ENCODE data around the gene DLGAP1.

Gene DLGAP1

GRCh38 chr18:4084382-4084900 lies 370.7 kb downstream of the DLGAP1 start:
- H3K4me3 ChIP-seq (ENCODE audit: low read depth, low read length), result no peak overlapping the region
- no peaks in the 10 kb centered on the region for H3K4me1 ChIP-seq
- no peaks in the 10 kb centered on the region for H3K36me3 ChIP-seq
- H3K27me3 ChIP-seq, result no peaks in the 10 kb centered on the region
- TF ChIP-seq, protein P1, sequence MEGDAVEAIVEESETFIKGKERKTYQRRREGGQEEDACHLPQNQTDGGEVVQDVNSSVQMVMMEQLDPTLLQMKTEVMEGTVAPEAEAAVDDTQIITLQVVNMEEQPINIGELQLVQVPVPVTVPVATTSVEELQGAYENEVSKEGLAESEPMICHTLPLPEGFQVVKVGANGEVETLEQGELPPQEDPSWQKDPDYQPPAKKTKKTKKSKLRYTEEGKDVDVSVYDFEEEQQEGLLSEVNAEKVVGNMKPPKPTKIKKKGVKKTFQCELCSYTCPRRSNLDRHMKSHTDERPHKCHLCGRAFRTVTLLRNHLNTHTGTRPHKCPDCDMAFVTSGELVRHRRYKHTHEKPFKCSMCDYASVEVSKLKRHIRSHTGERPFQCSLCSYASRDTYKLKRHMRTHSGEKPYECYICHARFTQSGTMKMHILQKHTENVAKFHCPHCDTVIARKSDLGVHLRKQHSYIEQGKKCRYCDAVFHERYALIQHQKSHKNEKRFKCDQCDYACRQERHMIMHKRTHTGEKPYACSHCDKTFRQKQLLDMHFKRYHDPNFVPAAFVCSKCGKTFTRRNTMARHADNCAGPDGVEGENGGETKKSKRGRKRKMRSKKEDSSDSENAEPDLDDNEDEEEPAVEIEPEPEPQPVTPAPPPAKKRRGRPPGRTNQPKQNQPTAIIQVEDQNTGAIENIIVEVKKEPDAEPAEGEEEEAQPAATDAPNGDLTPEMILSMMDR (IDR thresholded peaks at IDR 0.05; ENCODE audit: low read depth, low read length), result no peak
- no peak for DNase-seq
- no peaks in the 10 kb centered on the region for H3K9me3 ChIP-seq

- no peaks in the 10 kb centered on the region for H3K9me3 ChIP-seq
- TF ChIP-seq, protein P1 (IDR thresholded peaks at IDR 0.05; ENCODE audit: low read depth, low read length), result no peak
- no peaks in the 10 kb centered on the region for H3K36me3 ChIP-seq
- no peak for DNase-seq
- no peaks in the 10 kb centered on the region for H3K27me3 ChIP-seq
- no peak overlapping the region for H3K4me3 ChIP-seq (ENCODE audit: low read depth, low read length)
- no peaks in the 10 kb centered on the region for H3K4me1 ChIP-seq
These were observed 376.9 kb downstream of the DLGAP1 start for GRCh38 chr18:4078246-4078645.

DNA sequence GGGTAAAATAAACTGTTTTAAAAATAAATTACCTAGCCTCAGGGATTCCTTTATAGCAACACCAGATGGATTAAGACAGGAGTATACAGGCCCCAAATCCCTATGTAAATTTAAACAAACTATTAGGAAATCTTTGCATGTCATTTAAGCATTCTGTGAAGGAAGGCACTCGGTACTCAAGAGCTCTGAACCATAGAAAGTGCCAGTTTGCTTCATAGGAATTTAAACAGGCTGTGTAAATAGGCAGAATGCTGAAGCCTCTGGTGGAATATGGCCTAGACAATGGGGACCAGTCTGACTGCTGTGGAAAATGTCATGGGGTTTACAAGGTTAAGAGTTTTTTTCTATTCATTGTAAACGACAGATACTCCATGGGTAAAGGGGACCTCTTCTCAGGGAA lies 377.4 kb downstream of the DLGAP1 start:
- TF ChIP-seq, protein P1 (IDR thresholded peaks at IDR 0.05; ENCODE audit: low read depth, low read length), result no peak

GRCh38 chr18:4077204-4077603 lies 377.9 kb downstream of the DLGAP1 start:
- no peak for DNase-seq
- H3K4me1 ChIP-seq, result no peaks in the 10 kb centered on the region
- H3K27me3 ChIP-seq, result no peaks in the 10 kb centered on the region
- no peaks in the 10 kb centered on the region for H3K36me3 ChIP-seq
- no peaks in the 10 kb centered on the region for H3K9me3 ChIP-seq
- no peak overlapping the region for H3K4me3 ChIP-seq (ENCODE audit: low read depth, low read length)
- TF ChIP-seq, protein P1 (IDR thresholded peaks at IDR 0.05; ENCODE audit: low read depth, low read length), result no peak

More for the DNA sequence above, 377.4 kb downstream of the DLGAP1 start:
- Histone ChIP-seq H3K36me3 (no peaks in the 10 kb centered on the region), H3K27me3 (no peaks in the 10 kb centered on the region), H3K4me1 (no peaks in the 10 kb centered on the region), H3K9me3 (no peaks in the 10 kb centered on the region), H3K4me3 (ENCODE audit: low read depth, low read length) (no peak overlapping the region)
- no peak for DNase-seq

GRCh38 chr18:4074647-4075046 lies 380.5 kb downstream of the DLGAP1 start:
- no peaks in the 10 kb centered on the region for H3K36me3 ChIP-seq
- TF ChIP-seq, protein P1 (IDR thresholded peaks at IDR 0.05; ENCODE audit: low read depth, low read length), result no peak
- DNase-seq, result no peak
- H3K4me1 ChIP-seq, result no peaks in the 10 kb centered on the region
- H3K9me3 ChIP-seq, result no peaks in the 10 kb centered on the region
- no peaks in the 10 kb centered on the region for H3K27me3 ChIP-seq
- H3K4me3 ChIP-seq (ENCODE audit: low read depth, low read length), result no peak overlapping the region

DNA sequence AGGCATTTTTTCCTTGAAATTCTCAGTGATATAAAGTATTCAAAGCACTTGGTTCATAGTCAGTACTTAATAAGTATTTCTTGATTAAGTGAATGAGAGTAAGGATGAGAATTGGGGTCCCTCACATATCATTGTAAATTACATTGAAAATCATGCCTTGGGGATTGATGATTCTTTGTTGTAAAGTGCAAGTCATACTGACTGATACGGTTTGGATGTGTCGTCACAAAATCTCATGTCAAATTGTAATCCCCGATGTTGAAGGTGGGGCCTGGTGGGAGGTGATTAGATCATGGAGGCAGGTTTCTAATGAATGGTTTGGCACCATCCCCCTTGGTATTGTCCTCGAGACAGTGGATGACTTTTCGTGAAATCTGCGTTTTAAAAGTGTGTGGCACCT lies 385.9 kb downstream of the DLGAP1 start:
- no peak for DNase-seq
- TF ChIP-seq, protein P1 (IDR thresholded peaks at IDR 0.05; ENCODE audit: low read depth, low read length), result no peak
- H3K27me3 ChIP-seq, result no peaks in the 10 kb centered on the region
- H3K4me3 ChIP-seq (ENCODE audit: low read depth, low read length), result no peak overlapping the region
- H3K36me3 ChIP-seq, result no peaks in the 10 kb centered on the region
- no peaks in the 10 kb centered on the region for H3K4me1 ChIP-seq
- no peaks in the 10 kb centered on the region for H3K9me3 ChIP-seq
